ENCODE results near the gene ATRAID.
"Not testable (repeated sequence)": the region's sequence is repeated elsewhere in the genome, so short reads cannot be mapped to it uniquely, and the experiment has no call there.

ATRAID gene, protein sequence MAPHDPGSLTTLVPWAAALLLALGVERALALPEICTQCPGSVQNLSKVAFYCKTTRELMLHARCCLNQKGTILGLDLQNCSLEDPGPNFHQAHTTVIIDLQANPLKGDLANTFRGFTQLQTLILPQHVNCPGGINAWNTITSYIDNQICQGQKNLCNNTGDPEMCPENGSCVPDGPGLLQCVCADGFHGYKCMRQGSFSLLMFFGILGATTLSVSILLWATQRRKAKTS

DNA sequence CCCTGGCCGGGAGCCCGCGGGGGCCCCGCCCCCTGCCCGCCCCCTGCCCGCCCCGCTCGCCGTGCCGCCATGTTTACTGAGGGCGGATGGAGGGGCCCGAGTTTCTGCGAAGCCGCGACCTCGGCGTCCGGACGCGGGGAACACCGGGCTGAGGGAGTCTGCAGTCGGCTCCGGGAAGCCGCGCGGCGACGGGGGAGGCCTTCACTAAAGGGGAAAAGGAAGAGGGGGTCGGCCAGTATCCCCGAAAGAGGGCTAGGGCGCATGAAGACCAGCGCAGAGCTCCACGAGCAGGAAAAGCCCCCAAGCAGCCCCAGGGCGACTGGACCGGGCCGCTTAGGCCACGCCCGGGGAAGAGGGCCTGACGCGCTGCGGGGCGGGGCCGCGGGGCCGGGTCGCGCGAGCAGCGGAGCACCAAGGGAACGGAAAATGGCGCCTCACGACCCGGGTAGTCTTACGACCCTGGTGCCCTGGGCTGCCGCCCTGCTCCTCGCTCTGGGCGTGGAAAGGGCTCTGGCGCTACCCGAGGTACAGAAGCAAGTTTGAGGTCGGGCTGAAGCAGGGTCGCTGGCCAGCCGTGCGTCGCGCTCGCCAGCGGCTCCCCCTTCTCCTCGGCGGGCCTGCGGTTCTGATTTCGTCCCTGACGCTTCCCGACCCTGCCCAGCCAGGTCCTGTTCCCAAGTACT, at the start of gene ATRAID, which contains the start of gene SLC5A6:
TSS of gene ATRAID (plus strand) at position 99 of the 683 bp plus-strand sequence. CDS start at position 427, 328 bp downstream.
TSS of gene SLC5A6 (minus strand) at position 326 of the 683 bp plus-strand sequence. CDS start 4,618 bp downstream, outside the sequence.
- peak; percentile 89 for DNase-seq

- DNase-seq: no peak
Measured at GRCh38 chr2:27162151-27163121, 49.4 kb upstream of the ATRAID start.

DNA sequence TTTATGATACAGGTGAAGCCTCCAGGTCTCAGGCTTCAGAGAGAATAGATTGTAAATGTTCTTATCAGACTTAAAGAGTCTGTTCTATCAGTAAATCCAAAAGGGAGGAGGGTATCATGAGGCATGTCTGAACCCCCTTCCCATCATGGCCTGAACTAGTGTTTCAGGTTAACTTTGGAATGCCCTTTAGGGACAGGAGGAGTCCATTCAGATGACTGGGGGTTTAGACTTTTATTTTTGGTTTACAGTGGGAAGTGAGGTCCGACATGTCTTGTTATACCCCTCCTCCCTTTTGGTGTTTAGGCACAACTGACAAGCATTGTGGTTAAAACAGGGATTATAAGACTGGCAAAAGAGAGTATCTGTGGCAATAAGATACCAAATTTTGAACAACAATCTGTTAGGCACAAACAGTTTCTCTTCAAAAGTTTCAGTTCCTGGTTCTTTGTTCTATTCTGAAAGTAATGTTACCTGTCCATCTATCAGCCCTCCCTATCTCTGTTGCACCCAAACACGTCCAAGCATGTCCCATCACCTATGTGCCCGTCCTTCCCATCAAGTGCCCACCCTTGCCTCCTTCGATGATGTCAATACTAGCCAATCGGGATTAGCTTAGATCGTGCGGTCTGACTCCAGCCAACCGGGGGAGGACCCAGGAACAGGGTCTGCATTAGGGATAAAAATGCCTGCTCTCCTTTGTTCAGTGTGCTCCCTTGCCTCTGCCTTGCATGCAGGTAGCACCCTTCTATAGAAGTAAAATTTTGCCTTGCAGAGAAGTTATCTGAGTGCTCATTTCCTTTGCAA, 46.7 kb upstream of the ATRAID start:
- DNase-seq: no peak

DNA sequence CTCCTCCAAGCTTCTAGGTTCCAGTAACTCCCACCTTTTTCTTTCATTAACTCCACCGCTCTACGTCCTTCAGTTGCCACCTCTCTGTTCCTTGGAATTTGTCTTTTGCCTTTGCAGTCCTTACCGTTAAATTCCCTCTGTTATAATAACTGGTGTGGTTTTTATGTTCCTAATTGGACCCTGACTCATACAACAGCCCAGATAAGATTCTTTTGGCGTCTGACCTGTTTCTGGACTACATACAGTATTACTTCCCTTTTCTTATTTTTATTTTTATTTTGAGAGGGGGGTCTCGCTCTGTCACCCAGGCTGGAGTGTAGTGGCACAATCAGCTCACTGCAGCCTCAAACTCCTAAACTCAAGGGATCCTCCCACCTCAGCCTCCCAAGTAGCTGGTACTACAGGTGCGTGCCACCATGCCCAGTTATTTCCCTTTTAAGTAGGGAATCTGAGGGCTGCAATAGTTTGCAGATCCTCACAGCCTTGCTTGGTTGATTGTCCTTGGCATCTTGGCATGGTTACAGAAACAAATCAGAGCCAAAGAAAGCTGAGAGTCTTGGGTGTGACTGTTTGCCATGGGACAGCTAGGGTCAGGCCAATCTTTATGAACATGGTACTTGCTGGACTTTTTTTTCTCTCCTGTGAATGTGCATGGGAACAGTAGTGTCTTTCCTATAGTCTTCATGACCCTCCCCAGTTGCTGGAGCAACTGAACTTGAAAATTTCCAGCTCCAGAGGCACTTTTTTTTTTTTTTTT, 41.1 kb upstream of the ATRAID start:
- no peak for DNase-seq

GRCh38 chr2:27171351-27171848, 40.4 kb upstream of the ATRAID start:
- no peak for DNase-seq

- DNase-seq: no peak
Measured at GRCh38 chr2:27174638-27175037, 37.2 kb upstream of the ATRAID start.

GRCh38 chr2:27175330-27175729, 36.5 kb upstream of the ATRAID start:
- DNase-seq: no peak

DNA sequence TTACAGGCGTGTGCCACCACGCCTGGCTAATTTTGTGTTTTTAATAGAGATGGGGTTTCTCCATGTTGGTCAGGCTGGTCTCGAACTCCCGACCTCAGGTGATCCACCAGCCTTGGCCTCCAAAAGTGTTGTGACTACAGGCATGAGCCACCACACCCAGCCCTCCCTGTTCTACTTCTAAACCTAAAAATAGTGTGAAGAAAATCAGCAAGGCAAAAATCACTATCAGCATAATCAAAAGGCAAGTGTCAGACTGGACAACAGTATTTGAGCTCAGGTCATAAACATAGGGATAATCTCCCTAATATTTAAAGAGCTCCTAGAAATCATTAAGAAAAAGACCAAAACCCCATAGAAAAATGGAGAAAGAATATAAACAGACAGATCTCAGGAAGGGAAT, 36.1 kb upstream of the ATRAID start:
- DNase-seq: not testable (repeated sequence)

DNA sequence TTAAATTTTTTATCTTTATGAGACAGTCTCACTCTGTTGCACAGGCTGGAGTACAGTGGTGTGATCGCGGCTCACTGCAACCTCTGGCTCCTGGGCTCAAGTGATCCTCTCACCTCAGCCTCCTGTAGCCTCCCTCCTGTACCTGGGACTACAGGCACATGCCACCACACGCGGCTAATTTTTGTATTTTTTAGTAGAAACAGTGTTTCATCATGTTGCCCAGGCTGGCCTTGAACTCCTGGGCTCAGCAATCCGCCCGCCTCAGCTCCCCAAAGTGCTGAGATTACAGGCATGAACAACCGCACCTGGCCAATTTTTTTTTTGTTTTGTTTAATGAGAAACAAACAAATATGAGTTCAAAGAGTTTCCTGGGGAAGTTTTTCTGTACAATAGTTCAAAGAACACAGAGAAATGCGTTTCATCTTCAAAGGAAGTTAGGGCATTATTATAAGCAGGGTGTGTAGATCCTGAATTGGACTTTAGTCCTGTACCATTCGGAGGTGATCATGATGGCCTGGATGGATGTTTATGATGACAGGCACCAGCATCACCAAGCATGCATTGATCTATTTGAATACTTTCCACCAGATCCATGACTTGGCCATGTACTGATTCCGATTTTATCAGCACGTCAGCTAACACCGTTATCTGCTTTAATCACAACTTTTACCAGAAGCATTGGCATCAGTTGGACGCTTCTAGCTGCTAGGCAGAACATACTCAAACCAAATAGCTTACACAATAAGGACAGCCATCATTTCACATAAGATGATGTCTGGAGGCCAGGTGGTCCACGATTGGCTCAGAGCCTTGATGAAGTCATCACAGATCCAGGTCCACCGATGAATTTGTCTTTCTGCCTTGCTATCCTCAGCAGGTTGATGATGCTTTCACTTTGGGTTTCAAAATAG, 34.1 kb upstream of the ATRAID start:
- no peak for DNase-seq

- DNase-seq: no peak
Measured at GRCh38 chr2:27178469-27178868, 33.4 kb upstream of the ATRAID start.

DNA sequence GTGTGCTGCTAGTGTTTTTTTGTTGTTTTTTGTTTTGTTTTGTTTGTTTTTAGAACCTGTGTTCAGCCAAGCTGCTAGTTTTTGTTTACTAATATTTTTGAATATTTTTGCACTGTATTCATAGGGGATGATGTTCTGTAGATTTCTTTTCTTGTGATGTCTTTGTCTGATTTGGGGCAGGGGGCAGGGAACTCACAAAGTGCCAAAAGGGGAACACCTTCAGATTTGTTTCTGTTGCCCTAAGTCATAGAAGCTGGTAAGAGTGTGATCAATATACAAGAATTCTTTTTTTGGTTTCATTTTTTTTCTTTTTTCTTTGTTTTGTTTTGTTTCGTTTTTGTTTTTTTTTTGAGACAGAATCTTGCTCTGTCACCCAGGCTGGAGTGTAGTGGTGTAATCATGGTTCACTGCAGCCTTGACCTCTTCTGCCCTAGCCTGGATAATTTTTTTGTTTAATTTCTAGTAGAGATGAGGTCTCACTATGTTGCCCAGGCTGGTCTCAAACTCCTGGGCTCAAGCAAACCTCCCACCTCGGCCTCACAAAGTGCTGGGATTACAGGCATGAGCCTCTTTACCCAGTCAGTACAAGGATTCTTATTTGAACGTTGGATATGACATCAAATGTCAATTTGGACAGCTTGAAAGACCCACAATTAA, 32.4 kb upstream of the ATRAID start:
- DNase-seq: no peak

DNA sequence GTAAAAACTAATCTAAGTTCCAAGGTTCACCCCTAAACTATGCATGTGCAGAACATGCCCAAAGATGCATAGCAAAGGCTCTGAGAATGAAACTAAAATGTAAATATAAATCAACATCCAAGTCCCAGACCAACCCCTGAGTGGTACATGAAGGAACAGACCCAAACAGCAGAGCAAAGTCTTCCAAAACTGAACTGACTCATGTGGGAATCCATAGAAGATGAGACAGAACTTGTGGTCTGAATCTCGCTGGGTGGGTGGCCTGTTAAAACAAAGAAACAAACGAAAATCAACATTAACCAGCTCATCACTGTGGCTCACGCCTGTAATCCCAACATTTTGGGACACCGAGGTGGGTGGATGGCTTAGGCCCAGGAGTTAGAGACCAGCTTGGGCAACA, 29.5 kb upstream of the ATRAID start:
- no peak for DNase-seq

- DNase-seq: no peak
Measured at GRCh38 chr2:27184115-27184514, 27.7 kb upstream of the ATRAID start.

GRCh38 chr2:27185331-27186026, 26.4 kb upstream of the ATRAID start:
- no peak for DNase-seq

GRCh38 chr2:27186613-27187345, 25.1 kb upstream of the ATRAID start:
- no peak for DNase-seq

GRCh38 chr2:27189989-27190388, 21.9 kb upstream of the ATRAID start:
- DNase-seq: no peak

DNA sequence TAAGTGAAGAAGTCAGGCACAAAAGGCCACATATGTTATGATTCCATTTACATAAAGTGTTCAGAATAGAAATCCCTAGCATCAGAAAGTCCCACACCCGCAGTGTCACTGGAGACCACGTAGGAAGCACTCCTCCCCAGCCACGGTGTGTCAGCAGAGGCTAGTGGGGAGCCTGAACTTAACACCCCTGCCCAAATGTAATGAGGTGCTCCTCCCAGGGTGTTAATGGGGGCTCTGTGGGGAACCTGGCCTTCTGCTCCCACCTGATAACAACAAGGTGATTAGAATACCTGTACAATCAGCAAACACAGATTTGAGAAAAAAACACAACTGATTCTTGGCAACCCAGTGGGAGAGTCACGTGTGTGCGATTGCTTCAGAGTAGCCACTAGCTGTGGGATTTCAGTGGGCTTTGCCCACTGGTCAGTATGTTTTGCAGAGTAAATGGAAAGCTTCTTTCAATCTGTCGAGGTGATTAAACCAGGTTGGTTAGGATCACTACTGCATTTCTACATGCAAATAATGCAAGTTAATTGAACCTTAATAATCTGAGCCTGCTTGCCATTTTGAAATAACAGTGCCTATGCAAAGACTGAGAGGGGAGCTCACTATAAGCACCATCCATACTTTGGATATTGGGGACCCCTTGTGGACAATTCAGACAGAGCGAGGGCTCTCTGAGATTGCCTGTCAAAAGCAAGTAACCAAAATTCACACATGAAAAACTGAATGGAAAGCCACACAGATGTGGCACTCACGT, 20.6 kb upstream of the ATRAID start:
- DNase-seq: peak; percentile 62
